NCI-H128 (cell line): ENCODE measurements around the gene C17orf75.

Source experiments
- DNase-seq: peaks from one replicate; lab custom pipeline; 2025; ENCODE audit not compliant: unreplicated experiment; lab: John Stamatoyannopoulos, UW

C17orf75 gene

DNA sequence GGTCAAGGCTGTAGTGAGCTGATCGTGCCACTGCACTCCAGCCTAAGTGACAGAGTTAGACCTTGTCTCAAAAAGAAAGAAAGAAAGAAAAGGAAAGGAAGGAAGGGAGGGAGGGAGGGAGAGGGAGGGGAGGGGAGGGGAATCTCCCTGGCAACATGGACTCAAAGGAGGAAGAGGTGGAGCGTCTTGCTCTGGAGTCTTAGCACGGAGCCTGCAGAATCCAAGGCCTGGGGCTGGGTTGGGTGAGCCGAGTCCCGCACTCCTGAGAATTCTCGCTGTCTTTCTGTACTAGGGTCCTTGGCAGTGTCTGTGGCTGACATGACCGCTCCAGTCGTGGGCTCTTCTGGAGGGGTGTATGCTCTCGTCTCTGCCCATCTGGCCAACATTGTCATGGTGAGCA, 36.9 kb downstream of the C17orf75 start:
- no peak for DNase-seq

- DNase-seq = no peak
These were observed 38.1 kb downstream of the C17orf75 start for GRCh38 chr17:32303781-32304288.

DNA sequence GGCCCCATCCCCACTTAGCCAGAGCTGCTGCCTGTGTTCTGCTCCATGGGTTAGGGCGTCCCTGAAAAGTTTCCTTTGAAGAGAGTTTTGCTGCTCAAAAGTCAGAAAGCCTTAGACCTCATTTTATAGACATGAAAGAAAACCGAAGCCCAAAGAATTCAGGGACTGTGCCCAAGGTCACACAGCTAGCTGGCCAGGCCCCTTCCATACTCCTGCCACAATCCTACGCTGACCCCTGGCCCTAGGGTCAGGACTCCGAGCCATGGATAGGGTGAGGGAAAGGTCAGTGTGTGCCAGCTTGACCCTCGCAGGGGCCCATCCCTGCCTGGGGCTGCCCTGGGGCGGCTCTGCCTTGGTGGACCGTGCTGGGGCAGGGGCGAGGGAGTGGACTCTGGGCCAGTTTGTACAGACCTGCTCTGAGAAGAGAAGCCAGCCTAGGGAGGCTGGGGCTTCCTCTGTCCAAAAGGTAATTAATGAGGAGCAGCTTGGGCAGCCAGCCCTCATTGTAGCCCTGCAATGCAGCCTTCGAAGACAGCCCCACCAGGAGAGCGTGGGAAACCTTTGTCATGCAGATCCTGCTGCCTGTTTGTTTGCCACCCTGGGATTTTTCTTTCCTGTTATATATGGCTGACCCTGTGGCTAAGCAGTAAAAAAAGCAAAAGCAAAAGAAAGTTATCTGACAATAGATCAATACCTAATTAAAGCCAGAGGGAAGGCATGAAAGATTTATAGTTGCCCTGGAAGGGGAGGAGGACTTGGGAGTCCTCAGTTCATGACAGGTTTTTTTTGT, 38.9 kb downstream of the C17orf75 start:
- DNase-seq = no peak

GRCh38 chr17:32302037-32302436, 39.9 kb downstream of the C17orf75 start:
- no peak for DNase-seq

DNA sequence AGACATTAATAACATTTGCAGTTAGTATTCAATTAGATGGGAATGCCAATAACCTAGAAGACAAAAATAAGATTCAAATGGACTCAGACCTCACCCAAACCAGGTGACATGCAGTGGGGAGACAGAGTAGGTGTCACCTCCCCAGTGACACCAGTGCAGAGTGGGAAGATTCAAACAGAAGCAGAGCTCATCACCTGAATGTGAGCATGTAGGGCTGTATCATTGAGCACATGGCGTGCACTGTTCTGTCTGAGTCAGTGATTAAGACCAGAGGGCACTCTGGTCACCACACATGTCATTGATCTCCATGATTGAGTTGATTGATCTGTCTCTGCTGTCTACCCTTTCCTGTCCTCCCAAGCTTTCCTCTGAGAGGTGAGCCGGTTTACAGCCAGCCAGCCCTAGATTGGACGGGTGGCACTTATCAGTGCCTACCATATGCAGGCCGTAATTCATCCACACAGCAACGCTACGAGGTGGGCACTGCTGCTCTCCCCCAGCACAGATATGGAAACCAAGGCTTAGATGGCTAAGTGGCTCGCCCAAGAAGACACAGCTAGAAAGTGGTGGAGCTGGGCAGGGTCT, 42.3 kb downstream of the C17orf75 start:
- no peak for DNase-seq

DNA sequence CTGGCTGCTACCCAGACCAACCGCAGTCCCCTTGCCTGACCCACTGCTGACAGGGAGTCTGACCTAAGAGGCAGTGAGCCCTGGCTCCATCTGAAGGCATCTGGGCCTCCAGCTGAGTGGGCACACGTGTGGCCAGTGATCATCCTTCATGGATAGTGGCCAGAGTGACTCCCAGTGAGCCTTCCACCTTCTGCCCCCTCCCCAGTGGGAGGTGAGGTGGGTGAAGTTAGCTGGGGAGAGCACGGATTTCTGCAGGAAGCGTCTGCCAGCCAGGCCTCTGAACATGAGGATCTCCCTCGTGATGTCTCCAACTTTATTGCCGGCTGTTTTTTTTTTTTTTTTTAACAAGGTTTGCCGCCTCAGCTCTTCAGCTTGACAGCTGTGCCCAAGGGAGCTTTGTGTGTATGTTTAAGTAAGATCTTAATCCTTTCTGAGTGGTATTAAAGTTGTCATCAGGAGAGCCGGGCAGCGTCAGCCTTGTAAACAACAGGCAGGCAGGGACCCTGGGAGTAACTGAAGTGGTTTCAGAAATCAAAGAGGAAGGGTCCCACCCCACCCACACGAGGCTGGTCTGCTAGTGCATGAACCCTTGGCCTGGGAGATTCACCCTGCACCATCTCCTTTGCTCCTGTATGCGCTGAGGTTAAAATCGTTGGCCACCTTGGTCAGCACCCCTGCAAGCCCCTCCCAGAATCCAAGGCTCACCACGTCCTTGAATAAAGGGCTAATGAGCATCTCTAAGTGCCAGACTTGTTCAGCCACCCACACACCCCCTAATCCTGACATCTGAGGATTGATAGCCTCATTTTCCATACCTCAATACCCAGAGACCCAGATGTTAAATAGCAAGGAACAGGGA, 43.0 kb downstream of the C17orf75 start:
- no peak for DNase-seq

DNA sequence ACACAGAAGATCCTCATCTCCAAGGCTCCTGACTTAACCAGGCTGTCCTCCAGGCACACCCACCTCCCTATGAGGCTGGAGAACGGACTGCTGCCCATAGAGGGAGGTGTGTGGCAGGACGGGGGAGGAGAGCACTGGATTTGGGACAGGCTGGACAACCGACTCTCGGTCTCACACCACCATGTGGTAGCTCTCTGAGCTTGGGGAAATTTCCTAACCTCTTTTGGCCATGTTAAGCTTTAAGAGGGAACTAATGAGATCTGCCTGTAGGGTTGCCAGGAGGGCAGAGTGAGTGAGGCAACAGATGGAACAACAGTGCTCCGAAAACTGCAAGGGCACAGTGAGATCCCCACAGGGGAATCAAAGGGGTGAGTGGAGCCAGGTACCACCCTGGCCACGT, 43.7 kb downstream of the C17orf75 start:
- no peak for DNase-seq

- no peak for DNase-seq
These were observed 44.1 kb downstream of the C17orf75 start for GRCh38 chr17:32297860-32298259.

DNA sequence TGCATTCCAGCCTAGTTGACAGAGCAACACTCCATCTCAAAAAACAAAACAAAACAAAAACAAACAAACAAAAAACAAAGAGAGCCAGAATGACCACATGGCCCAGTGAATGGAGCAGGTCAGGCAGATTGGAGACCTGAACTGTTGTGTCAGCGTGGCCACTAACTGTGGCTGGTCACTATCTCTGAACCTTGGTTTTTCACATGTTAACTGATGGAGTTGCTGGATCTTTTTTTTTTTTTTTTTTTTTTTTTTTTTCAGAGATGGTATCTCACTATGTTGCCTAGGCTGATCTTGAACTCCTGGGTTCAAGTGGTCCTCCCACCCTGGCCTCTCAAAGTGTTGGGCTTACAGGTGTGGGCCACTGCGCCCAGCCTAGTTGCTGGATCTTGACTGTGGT, 44.5 kb downstream of the C17orf75 start:
- DNase-seq = no peak

GRCh38 chr17:32292094-32292493, 49.9 kb downstream of the C17orf75 start:
- no peak for DNase-seq

DNA sequence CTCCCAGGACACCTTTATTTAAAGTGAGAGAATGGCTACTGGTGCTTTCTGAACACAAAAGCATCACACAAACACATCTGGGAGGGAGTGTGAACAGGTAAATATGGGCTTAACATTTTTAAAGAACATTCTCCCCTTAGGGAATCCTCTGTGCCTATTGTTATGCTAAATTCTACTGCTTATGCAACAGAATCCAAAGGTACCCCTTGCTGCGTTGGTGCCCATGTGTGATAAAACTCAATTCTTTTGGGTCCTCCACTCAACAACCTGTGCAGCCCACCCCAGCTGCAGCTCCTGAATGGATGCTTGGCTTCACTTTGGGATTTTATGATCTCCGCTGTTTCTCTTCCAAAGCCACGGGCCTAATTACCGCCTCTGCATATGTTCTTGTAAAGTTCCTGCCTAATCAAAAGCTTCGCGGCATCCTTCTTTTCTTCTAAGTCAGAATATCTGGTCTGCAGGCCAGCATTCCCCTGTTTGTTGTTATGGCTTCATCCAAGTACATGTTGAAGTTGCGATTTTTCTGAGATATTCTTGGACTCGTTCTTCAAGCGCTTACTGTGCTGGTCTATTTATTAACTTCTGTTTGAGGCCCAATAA, 52.4 kb downstream of the C17orf75 start:
- no peak for DNase-seq

- DNase-seq = no peak
These were observed 53.4 kb downstream of the C17orf75 start for GRCh38 chr17:32288615-32289014.

DNA sequence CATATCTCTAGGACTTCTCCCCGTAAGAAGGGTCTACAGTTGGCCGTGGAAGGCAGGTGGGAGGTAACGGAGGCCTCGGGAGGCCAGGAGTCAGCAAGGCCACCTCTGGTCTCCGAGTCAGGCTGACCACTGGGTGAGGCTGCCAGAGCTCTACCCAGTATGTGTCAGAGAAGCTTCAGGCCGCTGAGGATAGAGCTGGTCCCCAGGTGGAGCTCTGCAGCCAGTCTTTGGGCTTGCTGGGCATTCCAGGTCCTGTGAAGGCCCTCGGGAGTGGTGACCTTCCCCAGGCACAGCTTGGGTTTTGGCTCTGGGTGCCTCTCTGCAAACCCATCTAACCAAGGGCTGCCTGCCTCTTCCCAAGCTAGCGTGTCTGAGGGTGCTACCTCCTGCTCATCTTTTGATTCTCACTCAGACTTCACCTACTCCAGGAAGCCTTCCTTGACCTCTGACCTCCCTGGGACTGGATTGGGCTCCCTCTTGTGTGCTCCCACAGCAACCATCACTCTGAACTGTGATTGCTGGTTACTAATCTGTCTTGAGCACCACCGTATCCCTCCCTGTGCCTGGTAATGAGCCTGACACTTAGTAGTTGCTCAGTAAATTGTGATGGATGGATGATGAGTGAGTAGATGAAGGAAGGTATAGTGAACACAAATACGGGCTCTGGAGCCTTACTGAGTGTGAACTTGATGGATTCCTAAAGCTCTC, 54.0 kb downstream of the C17orf75 start:
- no peak for DNase-seq

GRCh38 chr17:32286518-32286900, 55.5 kb downstream of the C17orf75 start:
- DNase-seq = no peak

- DNase-seq = no peak
These were observed 56.0 kb downstream of the C17orf75 start for GRCh38 chr17:32285746-32286517.

DNA sequence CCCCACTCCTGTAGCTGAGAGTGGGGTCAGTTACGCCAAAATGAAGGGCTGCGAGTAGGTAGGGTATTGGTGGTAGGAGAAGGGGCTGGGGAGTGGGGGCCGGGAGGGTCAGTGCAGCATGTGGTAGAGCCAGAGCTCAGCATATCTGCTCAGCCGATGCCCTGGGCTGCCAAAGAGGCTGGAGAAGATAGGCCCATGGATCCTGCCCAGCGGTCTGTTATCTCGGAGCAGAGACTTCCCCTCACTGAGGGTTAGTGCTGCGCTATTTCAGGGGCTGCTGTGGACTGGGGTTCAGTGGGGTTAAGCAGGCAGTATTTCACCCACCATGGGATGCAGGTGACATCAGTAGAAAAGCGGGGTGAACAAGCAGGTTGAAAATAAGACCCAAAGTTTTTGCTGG, 56.7 kb downstream of the C17orf75 start:
- no peak for DNase-seq

- no peak for DNase-seq
These were observed 58.2 kb downstream of the C17orf75 start for GRCh38 chr17:32283745-32284201.

GRCh38 chr17:32281011-32281451, 60.9 kb downstream of the C17orf75 start:
- DNase-seq = peak; percentile 33

GRCh38 chr17:32279891-32280716, 61.9 kb downstream of the C17orf75 start:
- DNase-seq = no peak
